Left lung (tissue), 10 donors: ENCODE results near the gene COL6A3. TPM values are rescaled to one million over a fixed set of nuclear protein-coding genes. Genes with fewer than 3 reads are reported as not detected.

Experiments
- ATAC-seq: fragments of 200-7000 bp; cut with Tn5 transposase; one replicate; pipeline ENCODE4 v1.9.1; 2020; ENCODE audit warnings: moderate library complexity
- DNase-seq, 4 donors: peaks; one replicate each; pipeline ENCODE4 v3.0.0-alpha.2; 2013 to 2020
- H3K27ac ChIP-seq, 2 donors: fragments of 200-600 bp; sonication (generic) in 1 of 2; one replicate each; pipeline versions ENCODE4 v1.5.0 to v1.8.0; 2020 to 2021
- H3K27me3 ChIP-seq, 2 donors: fragments of 200-600 bp; sonication (generic) in 1 of 2; one replicate each; pipeline versions ENCODE4 v1.5.0 to v1.8.0; 2020 to 2021
- H3K36me3 ChIP-seq, 2 donors: fragments of 200-600 bp; sonication (generic) in 1 of 2; one replicate each; pipeline versions ENCODE4 v1.5.0 to v1.8.0; 2020 to 2021
- H3K4me1 ChIP-seq, 2 donors: fragments of 200-600 bp; one replicate each; pipeline ENCODE4 v1.8.0; 2021
- H3K4me3 ChIP-seq, 2 donors: fragments of 200-600 bp; sonication (generic) in 1 of 2; one replicate each; pipeline versions ENCODE4 v1.5.0 to v1.8.0; 2020 to 2021; ENCODE audit warnings: mild to moderate bottlenecking in 1 of 2
- H3K9me3 ChIP-seq, 2 donors: fragments of 200-600 bp; sonication (generic) in 1 of 2; one replicate each; pipeline versions ENCODE4 v1.5.0 to v1.8.0; 2020 to 2021
- CTCF ChIP-seq, 2 donors: fragments of 200-600 bp; sonication (generic) in 1 of 2; IDR thresholded peaks; one replicate each; pipeline versions ENCODE4 v1.5.0 to v1.8.0; 2021; ENCODE audit warnings: antibody characterized with exemption in 2 of 2
- intact Hi-C, 2 donors: fragments of 100-400 bp; cut with DNase I; formaldehyde crosslinking; loops; one replicate each; pipeline versions ENCODE4 v1.11.2 to v1.14.2; 2022
- polyA plus RNA-seq, 6 donors: library from polyadenylated mRNA; unstranded; fragments of 120-200 nt; gene quantifications; one replicate each; pipeline ENCODE4 v1.2.1, GENCODE V29; 2013; ENCODE audit not compliant: insufficient read length in 6 of 6
- total RNA-seq, 2 donors: library from RNA; stranded (reverse); fragmentation: NEBNext Ultra II Directional; extraction: Animal tissue kit (Norgen Biotek cat#: 25700); gene quantifications; one replicate each; pipeline ENCODE4 v1.2.1, GENCODE V29; 2021
- donor health status: DM: no; HTN: yes; CAD: no.
- donor health status: DM: no; HTN: no; CAD: no.

COL6A3 gene
- total and polyA plus RNA-seq, 8 donors = 598 to 868 (median 760) TPM

DNA sequence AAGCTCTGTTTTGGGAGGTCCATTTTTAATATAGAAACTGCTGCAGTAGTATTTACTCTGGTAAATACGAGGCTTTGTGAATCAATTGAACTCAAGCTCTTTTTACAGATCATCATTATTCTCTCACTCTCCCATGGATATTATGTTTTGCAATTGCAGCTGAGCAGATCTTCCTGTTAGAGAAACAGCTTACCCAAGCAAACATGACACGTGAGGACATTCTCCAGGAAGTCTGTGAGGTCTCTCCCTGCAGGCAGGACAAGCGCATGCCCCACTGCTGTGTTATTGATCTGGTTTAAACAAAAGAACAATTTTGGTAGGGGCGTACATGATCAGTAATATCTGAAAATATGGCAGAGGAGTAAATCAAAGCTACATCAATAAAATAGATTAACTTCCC is 72.1 kb downstream of the COL6A3 start:
- intact Hi-C loops = no loop called here
- H3K9me3 ChIP-seq = no peaks in the 10 kb centered on the region
- DNase-seq (peak in 1 of 4 donors; percentile 80), ATAC-seq (peak; percentile 58)
- H3K27ac ChIP-seq = no peak overlapping the region
- no peak for TF ChIP-seq CTCF (IDR thresholded peaks at IDR 0.05)
- H3K36me3 ChIP-seq = peaks cover 0 to 5% of the 10 kb centered on the region in 2 donors
- no peak overlapping the region for H3K4me3 ChIP-seq
- no peaks in the 10 kb centered on the region for H3K4me1 ChIP-seq
- H3K27me3 ChIP-seq = no peaks in the 10 kb centered on the region

GRCh38 chr2:237337586-237337985 is 76.4 kb downstream of the COL6A3 start:
- Histone ChIP-seq H3K9me3 (no peaks in the 10 kb centered on the region), H3K4me3 (no peak overlapping the region), H3K36me3 (peaks cover 0 to 10% of the 10 kb centered on the region in 2 donors), H3K27ac (no peak overlapping the region), H3K4me1 (no peaks in the 10 kb centered on the region), H3K27me3 (no peaks in the 10 kb centered on the region)
- ATAC-seq (no peak), DNase-seq (no peak)
- TF ChIP-seq CTCF (IDR thresholded peaks at IDR 0.05) = no peak
- intact Hi-C loops = no loop called here

DNA sequence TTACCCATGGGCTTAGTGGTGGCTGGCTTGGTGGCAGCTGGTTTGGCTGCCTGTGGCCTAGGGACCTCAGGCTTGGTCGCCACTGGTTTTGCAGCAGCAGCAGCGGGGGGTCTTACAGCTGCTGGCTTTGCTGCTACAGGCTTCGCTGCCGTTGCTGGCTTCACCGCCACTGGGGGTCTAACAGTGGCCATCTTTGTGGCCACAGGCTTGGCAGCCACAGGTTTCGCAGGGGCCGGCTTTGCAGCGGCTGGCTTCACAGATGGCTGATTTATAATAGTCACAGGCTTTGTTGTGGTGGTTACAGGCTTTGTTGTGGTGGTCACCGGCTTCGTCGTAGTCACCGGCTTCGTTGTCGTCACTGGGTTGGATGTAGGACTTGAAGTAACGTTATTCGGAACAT is 77.8 kb downstream of the COL6A3 start:
- no peaks in the 10 kb centered on the region for H3K4me1 ChIP-seq
- intact Hi-C loops = no loop called here
- no peaks in the 10 kb centered on the region for H3K9me3 ChIP-seq
- no peak for TF ChIP-seq CTCF (IDR thresholded peaks at IDR 0.05)
- peaks cover 0 to 10% of the 10 kb centered on the region in 2 donors for H3K36me3 ChIP-seq
- no peak for DNase-seq
- no peak overlapping the region for H3K27ac ChIP-seq
- H3K4me3 ChIP-seq = no peak overlapping the region
- H3K27me3 ChIP-seq = no peaks in the 10 kb centered on the region
- no peak for ATAC-seq

GRCh38 chr2:237333748-237334147 is 80.2 kb downstream of the COL6A3 start:
- Histone ChIP-seq H3K9me3 (no peaks in the 10 kb centered on the region), H3K36me3 (peaks cover 0 to 6% of the 10 kb centered on the region in 2 donors), H3K4me1 (no peaks in the 10 kb centered on the region), H3K27me3 (no peaks in the 10 kb centered on the region), H3K4me3 (no peak overlapping the region), H3K27ac (peak overlapping the region in 1 of 2 donors; percentile 47)
- intact Hi-C loops = no loop called here
- DNase-seq (no peak), ATAC-seq (no peak)
- TF ChIP-seq CTCF (IDR thresholded peaks at IDR 0.05) = no peak

DNA sequence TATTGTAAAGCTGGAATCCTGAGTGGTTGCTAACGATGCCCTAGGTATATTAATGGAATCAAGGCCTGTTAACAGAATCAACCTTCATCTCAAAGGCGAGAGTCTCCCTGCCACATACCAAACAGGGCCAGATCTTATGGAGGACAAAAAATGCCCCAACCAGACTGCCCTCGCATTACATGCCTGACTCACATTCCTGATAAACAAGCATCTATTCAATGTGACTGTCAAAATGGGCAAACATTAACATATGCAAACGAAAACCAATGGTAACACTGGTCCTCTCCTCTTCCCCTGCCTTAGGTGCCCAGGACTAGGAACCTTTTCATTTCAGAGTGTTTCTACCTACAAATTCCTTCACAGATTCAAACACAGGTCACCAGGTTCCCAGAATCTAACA is 83.4 kb downstream of the COL6A3 start:
- no peaks in the 10 kb centered on the region for H3K27me3 ChIP-seq
- H3K36me3 ChIP-seq = peaks cover 0 to 3% of the 10 kb centered on the region in 2 donors
- no peaks in the 10 kb centered on the region for H3K4me1 ChIP-seq
- DNase-seq (no peak), ATAC-seq (no peak)
- TF ChIP-seq CTCF (IDR thresholded peaks at IDR 0.05) = no peak
- H3K4me3 ChIP-seq = no peak overlapping the region
- intact Hi-C loops = no loop called here
- H3K9me3 ChIP-seq = no peaks in the 10 kb centered on the region
- H3K27ac ChIP-seq = peak overlapping the region in 1 of 2 donors; percentile 20
